ENCODE results near the gene LDHD.

The LDHD gene

DNA sequence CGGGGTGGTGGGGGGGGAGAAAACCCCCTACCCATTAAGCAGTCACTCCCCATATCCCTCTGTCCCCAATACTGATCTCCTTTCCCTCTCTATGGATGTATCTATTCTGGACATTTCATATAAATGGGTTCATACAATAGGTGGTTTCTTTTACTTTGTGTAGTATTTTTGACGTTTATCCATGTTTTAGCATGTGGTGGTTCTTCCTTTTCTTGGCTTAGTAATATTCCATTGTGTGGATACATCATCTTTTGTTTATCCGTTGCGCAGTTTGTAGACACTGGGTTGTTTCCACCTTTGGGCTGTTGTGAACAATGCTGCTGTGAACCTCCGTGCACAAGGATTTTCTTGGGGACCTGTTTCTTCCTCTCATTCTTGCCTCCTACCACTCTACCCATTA is 12.6 kb downstream of the LDHD start:
- H3K4me1 ChIP-seq: peaks cover 39% of the 10 kb centered on the region
- no peak overlapping the region for H3K4me3 ChIP-seq (ENCODE audit: low read depth, low read length)
- H3K36me3 ChIP-seq: no peaks in the 10 kb centered on the region

DNA sequence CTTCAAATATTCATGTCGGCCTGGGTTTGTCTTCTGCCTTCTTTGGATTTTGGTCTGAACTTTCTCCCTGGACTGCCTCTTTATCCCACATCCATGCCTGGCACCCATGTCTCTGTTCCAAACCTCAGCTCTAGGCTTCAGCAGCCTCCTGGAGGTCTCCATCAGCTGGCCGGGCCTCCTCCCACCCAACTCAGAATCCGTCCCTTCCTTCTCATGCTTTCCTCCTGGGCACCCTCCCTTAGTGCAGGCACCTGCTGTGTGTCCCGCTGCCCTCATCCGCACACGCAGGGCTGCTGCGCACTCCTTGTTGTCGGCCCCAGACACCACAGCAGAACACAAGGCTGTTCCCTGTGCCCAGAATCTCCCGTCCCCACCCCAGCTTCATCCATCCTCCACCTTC is 14.0 kb downstream of the LDHD start:
- TF ChIP-seq, protein P1, sequence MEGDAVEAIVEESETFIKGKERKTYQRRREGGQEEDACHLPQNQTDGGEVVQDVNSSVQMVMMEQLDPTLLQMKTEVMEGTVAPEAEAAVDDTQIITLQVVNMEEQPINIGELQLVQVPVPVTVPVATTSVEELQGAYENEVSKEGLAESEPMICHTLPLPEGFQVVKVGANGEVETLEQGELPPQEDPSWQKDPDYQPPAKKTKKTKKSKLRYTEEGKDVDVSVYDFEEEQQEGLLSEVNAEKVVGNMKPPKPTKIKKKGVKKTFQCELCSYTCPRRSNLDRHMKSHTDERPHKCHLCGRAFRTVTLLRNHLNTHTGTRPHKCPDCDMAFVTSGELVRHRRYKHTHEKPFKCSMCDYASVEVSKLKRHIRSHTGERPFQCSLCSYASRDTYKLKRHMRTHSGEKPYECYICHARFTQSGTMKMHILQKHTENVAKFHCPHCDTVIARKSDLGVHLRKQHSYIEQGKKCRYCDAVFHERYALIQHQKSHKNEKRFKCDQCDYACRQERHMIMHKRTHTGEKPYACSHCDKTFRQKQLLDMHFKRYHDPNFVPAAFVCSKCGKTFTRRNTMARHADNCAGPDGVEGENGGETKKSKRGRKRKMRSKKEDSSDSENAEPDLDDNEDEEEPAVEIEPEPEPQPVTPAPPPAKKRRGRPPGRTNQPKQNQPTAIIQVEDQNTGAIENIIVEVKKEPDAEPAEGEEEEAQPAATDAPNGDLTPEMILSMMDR (IDR thresholded peaks at IDR 0.05; ENCODE audit: low read depth, low read length): no peak
- Histone ChIP-seq H3K9me3 (no peaks in the 10 kb centered on the region), H3K4me3 (ENCODE audit: low read depth, low read length) (no peak overlapping the region), H3K4me1 (peaks cover 37% of the 10 kb centered on the region), H3K36me3 (no peaks in the 10 kb centered on the region), H3K27me3 (no peaks in the 10 kb centered on the region)
- DNase-seq: no peak

More for the DNA sequence above, 12.6 kb downstream of the LDHD start:
- Histone ChIP-seq H3K9me3 (no peaks in the 10 kb centered on the region), H3K27me3 (no peaks in the 10 kb centered on the region)
- TF ChIP-seq, protein P1 (IDR thresholded peaks at IDR 0.05; ENCODE audit: low read depth, low read length): no peak
- DNase-seq: no peak

- Histone ChIP-seq H3K4me3 (ENCODE audit: low read depth, low read length) (no peak overlapping the region), H3K9me3 (no peaks in the 10 kb centered on the region), H3K36me3 (no peaks in the 10 kb centered on the region), H3K27me3 (no peaks in the 10 kb centered on the region), H3K4me1 (peaks cover 29% of the 10 kb centered on the region)
- TF ChIP-seq, protein P1 (IDR thresholded peaks at IDR 0.05; ENCODE audit: low read depth, low read length): no peak
- DNase-seq: no peak
Observed at GRCh38 chr16:75101635-75102034, 14.9 kb downstream of the LDHD start.

GRCh38 chr16:75100603-75100990 is 16.0 kb downstream of the LDHD start:
- Histone ChIP-seq H3K4me1 (peaks cover 20% of the 10 kb centered on the region), H3K36me3 (no peaks in the 10 kb centered on the region), H3K9me3 (no peaks in the 10 kb centered on the region), H3K4me3 (ENCODE audit: low read depth, low read length) (no peak overlapping the region), H3K27me3 (no peaks in the 10 kb centered on the region)
- TF ChIP-seq, protein P1 (IDR thresholded peaks at IDR 0.05; ENCODE audit: low read depth, low read length): no peak
- no peak for DNase-seq

- H3K4me3 ChIP-seq (ENCODE audit: low read depth, low read length): no peak overlapping the region
- TF ChIP-seq, protein P1 (IDR thresholded peaks at IDR 0.05; ENCODE audit: low read depth, low read length): no peak
- DNase-seq: no peak
- H3K36me3 ChIP-seq: no peaks in the 10 kb centered on the region; the same call in 1 of the 2 replicates
- H3K4me1 ChIP-seq: peaks cover 17% of the 10 kb centered on the region
- no peaks in the 10 kb centered on the region for H3K9me3 ChIP-seq
- no peaks in the 10 kb centered on the region for H3K27me3 ChIP-seq
Observed at GRCh38 chr16:75099738-75100602, 16.6 kb downstream of the LDHD start.

GRCh38 chr16:75099075-75099667 is 17.4 kb downstream of the LDHD start:
- no peaks in the 10 kb centered on the region for H3K27me3 ChIP-seq
- TF ChIP-seq, protein P1 (IDR thresholded peaks at IDR 0.05; ENCODE audit: low read depth, low read length): no peak

More at GRCh38 chr16:75099075-75099667, 17.4 kb downstream of the LDHD start:
- Histone ChIP-seq H3K9me3 (no peaks in the 10 kb centered on the region), H3K4me1 (peaks cover 11% of the 10 kb centered on the region), H3K4me3 (ENCODE audit: low read depth, low read length) (no peak overlapping the region), H3K36me3 (no peaks in the 10 kb centered on the region; the same call in 1 of the 2 replicates)
- DNase-seq: no peak
